Panc1 (cell line): ENCODE data around the gene MAP4K4.

Experiments
- CTCF ChIP-seq: fragments of 450-650 bp; IDR thresholded peaks from 2 replicates; pipeline ENCODE4 v1.5.1; 2017; ENCODE audit warnings: mild to moderate bottlenecking
- REST ChIP-seq, 2 experiments: IDR thresholded peaks; 2 replicates each; pipeline ENCODE4 v1.6.1; 2011 to 2012; ENCODE audit warnings: low read depth in 2 of 2, control low read depth in 1 of 2, low read length in 1 of 2, mild to moderate bottlenecking in 1 of 2, moderate library complexity in 1 of 2; ENCODE audit not compliant: insufficient read depth in 1 of 2

- TF ChIP-seq REST (IDR thresholded peaks at IDR 0.05; ENCODE audit: insufficient read depth in 1 of 2, low read depth in 2 of 2, low read length in 1 of 2) (no peak), CTCF (no peak)
Observed at GRCh38 chr2:101870444-101870843, 172.9 kb downstream of the MAP4K4 start.
